PC-9 (cell line): Measurements from ENCODE around the gene SEZ6L. TPM values are rescaled to one million over a fixed set of nuclear protein-coding genes. Genes with fewer than 3 reads are reported as not detected.

ENCODE experiments used
- BruUV-seq: library from RNA; stranded (reverse); fragments of 400-500 nt; replicated peaks from 2 replicates; lab custom pipeline; 2021; lab: Mats Ljungman, UMichigan
- CTCF ChIA-PET: fragments of 300-600 bp; sonication (Branson Sonifier 250); formaldehyde crosslinking; loops from one replicate; lab custom pipeline; 2022; ENCODE audit warnings: antibody characterized with exemption; lab: Charles Lee
- POLR2A ChIA-PET: fragments of 300-600 bp; sonication (Branson Sonifier 250); formaldehyde crosslinking; loops from one replicate; lab custom pipeline; 2022; ENCODE audit warnings: antibody characterized with exemption; ENCODE audit not compliant: unreplicated experiment; lab: Charles Lee
- DNase-seq, 2 experiments: peaks; one replicate each; pipeline versions ENCODE4 v3.0.0 to v3.0.0-alpha.2; 2015 to 2022; ENCODE audit warnings: mixed read lengths in 1 of 2
- H2AFZ ChIP-seq: fragments of 200-600 bp; sonication (generic); 2 replicates; pipeline ENCODE4 v1.8.1; 2017; ENCODE audit warnings: antibody characterized with exemption
- H3F3A ChIP-seq: fragments of 200-600 bp; sonication (generic); 2 replicates; pipeline ENCODE4 v1.8.1; 2017; ENCODE audit warnings: antibody characterized with exemption, mild to moderate bottlenecking, low read depth; ENCODE audit not compliant: insufficient read depth
- H3K27ac ChIP-seq: fragments of 200-600 bp; sonication (generic); 2 replicates; pipeline ENCODE4 v1.6.1; 2016; ENCODE audit warnings: mixed run types
- H3K27me3 ChIP-seq: fragments of 200-600 bp; sonication (generic); 2 replicates; pipeline ENCODE4 v1.6.1; 2016; ENCODE audit warnings: low read depth, mixed run types; ENCODE audit not compliant: insufficient read depth
- H3K36me3 ChIP-seq: fragments of 200-600 bp; sonication (generic); 2 replicates; pipeline ENCODE4 v1.6.1; 2016; ENCODE audit warnings: low read depth, mixed run types
- H3K4me1 ChIP-seq: fragments of 200-600 bp; sonication (generic); replicated peaks from 2 replicates; pipeline ENCODE4 v1.6.1; 2016; ENCODE audit warnings: mixed run types; ENCODE audit not compliant: insufficient read depth
- H3K4me2 ChIP-seq: fragments of 200-600 bp; sonication (generic); 2 replicates; pipeline ENCODE4 v1.6.1; 2017; ENCODE audit warnings: mixed run types
- H3K4me3 ChIP-seq: fragments of 200-600 bp; sonication (generic); 2 replicates; pipeline ENCODE4 v1.6.1; 2016; ENCODE audit warnings: mixed run types
- H3K79me2 ChIP-seq: fragments of 200-600 bp; sonication (generic); 2 replicates; pipeline ENCODE4 v1.6.1; 2017; ENCODE audit warnings: low read depth, mixed run types
- H3K9me2 ChIP-seq: fragments of 200-600 bp; sonication (generic); 2 replicates; pipeline ENCODE4 v1.8.1; 2017; ENCODE audit warnings: mild to moderate bottlenecking; ENCODE audit not compliant: insufficient read depth
- H3K9me3 ChIP-seq: fragments of 200-600 bp; sonication (generic); 2 replicates; pipeline ENCODE4 v1.8.1; 2016; ENCODE audit warnings: low read depth; ENCODE audit not compliant: insufficient read depth
- H4K20me1 ChIP-seq: fragments of 200-600 bp; sonication (generic); 2 replicates; pipeline ENCODE4 v1.8.1; 2017; ENCODE audit not compliant: insufficient read depth
- EZH2 ChIP-seq: fragments of 200-600 bp; sonication (generic); IDR thresholded peaks from 2 replicates; pipeline ENCODE4 v1.8.0; 2017; ENCODE audit warnings: antibody characterized with exemption, low read depth
- intact Hi-C: fragments of 100-400 bp; cut with micrococcal nuclease; formaldehyde crosslinking; loops from one replicate; pipeline ENCODE4 v1.10.0; 2022; ENCODE audit not compliant: unreplicated experiment
- total RNA-seq: library from RNA; stranded (reverse); gene quantifications from 2 replicates; pipeline ENCODE4 v1.2.3, GENCODE V29; 2021
- TF ChIP-seq, protein P1 (sequence below): fragments of 200-600 bp; sonication (generic); conservative IDR thresholded peaks from 2 replicates; pipeline ENCODE4 v1.6.1; 2017; ENCODE audit warnings: mixed run types, antibody characterized with exemption, mild to moderate bottlenecking, moderate library complexity

The SEZ6L gene
- total RNA-seq, 1 experiment from 2014 or later, result not detected

DNA sequence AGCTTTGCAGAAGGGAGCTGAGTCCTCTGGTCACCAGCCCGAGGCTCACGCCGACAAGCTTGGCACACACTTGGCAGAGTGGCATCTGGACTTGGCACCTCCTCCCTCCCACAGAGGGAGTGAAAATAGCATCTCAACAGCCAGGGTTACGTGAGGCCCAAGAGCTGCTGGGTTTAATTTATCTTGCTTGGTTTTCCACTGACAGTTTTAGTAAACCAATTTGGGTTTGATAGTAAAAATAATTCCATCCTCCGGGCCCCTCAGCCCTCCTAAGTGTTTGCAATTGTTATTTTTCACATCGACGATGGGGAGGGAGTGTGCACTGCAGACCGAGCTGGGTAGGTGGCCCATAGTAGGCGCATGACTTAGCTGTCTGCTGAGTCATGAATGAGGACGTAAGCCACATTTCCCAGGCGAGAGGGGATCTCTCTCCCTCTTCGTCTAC, 152.2 kb downstream of the SEZ6L start:
- Histone ChIP-seq H3K36me3 (no peaks in the 10 kb centered on the region), H3K79me2 (no peaks in the 10 kb centered on the region), H3K4me3 (no peak overlapping the region), H3K9me3 (no peaks in the 10 kb centered on the region), H3K4me2 (no peak overlapping the region), H2AFZ (no peak overlapping the region), H4K20me1 (no peaks in the 10 kb centered on the region), H3K27ac (no peak overlapping the region), H3F3A (peaks cover 10% of the 10 kb centered on the region; the same call in 1 of the 2 replicates), H3K9me2 (no peaks in the 10 kb centered on the region), H3K4me1 (peaks cover 15% of the 10 kb centered on the region), H3K27me3 (peaks cover 28% of the 10 kb centered on the region; the same call in 1 of the 2 replicates)
- ChIA-PET CTCF (no interaction called here), POLR2A (no interaction called here)
- intact Hi-C loops, result no loop called here
- TF ChIP-seq, protein P1, sequence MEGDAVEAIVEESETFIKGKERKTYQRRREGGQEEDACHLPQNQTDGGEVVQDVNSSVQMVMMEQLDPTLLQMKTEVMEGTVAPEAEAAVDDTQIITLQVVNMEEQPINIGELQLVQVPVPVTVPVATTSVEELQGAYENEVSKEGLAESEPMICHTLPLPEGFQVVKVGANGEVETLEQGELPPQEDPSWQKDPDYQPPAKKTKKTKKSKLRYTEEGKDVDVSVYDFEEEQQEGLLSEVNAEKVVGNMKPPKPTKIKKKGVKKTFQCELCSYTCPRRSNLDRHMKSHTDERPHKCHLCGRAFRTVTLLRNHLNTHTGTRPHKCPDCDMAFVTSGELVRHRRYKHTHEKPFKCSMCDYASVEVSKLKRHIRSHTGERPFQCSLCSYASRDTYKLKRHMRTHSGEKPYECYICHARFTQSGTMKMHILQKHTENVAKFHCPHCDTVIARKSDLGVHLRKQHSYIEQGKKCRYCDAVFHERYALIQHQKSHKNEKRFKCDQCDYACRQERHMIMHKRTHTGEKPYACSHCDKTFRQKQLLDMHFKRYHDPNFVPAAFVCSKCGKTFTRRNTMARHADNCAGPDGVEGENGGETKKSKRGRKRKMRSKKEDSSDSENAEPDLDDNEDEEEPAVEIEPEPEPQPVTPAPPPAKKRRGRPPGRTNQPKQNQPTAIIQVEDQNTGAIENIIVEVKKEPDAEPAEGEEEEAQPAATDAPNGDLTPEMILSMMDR, result no peak
- TF ChIP-seq EZH2, result no peak
- no peak for DNase-seq
- no TSS peak for BruUV-seq

GRCh38 chr22:26322179-26322905, 153.1 kb downstream of the SEZ6L start:
- Histone ChIP-seq H3K27ac (no peak overlapping the region), H3K4me2 (peak overlapping the region; percentile 47), H3K9me3 (no peaks in the 10 kb centered on the region), H3K36me3 (no peaks in the 10 kb centered on the region), H3F3A (peaks cover 10% of the 10 kb centered on the region; the same call in 1 of the 2 replicates), H3K79me2 (no peaks in the 10 kb centered on the region), H3K9me2 (no peaks in the 10 kb centered on the region), H2AFZ (no peak overlapping the region), H3K4me3 (no peak overlapping the region), H4K20me1 (no peaks in the 10 kb centered on the region), H3K4me1 (peaks cover 15% of the 10 kb centered on the region), H3K27me3 (peaks cover 22% of the 10 kb centered on the region; the same call in 1 of the 2 replicates)
- DNase-seq, result peak; percentile 43 to 87
- no TSS peak for BruUV-seq
- ChIA-PET CTCF (no interaction called here), POLR2A (no interaction called here)
- intact Hi-C loops, result no loop called here
- TF ChIP-seq, protein P1, result no peak
- TF ChIP-seq EZH2, result no peak

- peak overlapping the region; percentile 23; the same call in 1 of the 2 replicates for H3K4me2 ChIP-seq
- no peaks in the 10 kb centered on the region for H3K36me3 ChIP-seq
- no peaks in the 10 kb centered on the region for H4K20me1 ChIP-seq
- H2AFZ ChIP-seq, result no peak overlapping the region
- TF ChIP-seq, protein P1, result no peak
- TF ChIP-seq EZH2, result no peak
- intact Hi-C loops, result no loop called here
- POLR2A ChIA-PET, result no interaction called here
- no peaks in the 10 kb centered on the region for H3K9me3 ChIP-seq
- DNase-seq, result peak in 1 of 2 experiments; percentile 2
- H3K9me2 ChIP-seq, result no peaks in the 10 kb centered on the region
- H3K27ac ChIP-seq, result no peak overlapping the region
- peaks cover 18% of the 10 kb centered on the region; the same call in 1 of the 2 replicates for H3K27me3 ChIP-seq
- H3K4me1 ChIP-seq, result peaks cover 15% of the 10 kb centered on the region
- CTCF ChIA-PET, result no interaction called here
- BruUV-seq, result no TSS peak
- H3F3A ChIP-seq, result peaks cover 10% of the 10 kb centered on the region; the same call in 1 of the 2 replicates
- H3K79me2 ChIP-seq, result no peaks in the 10 kb centered on the region
- H3K4me3 ChIP-seq, result no peak overlapping the region
Observed at GRCh38 chr22:26323013-26323412, 153.8 kb downstream of the SEZ6L start.
